GM10266 (cell line): ENCODE results near the gene GLYR1.

Source experiments
- DNase-seq: peaks from one replicate; pipeline ENCODE4 v3.0.0; 2012; ENCODE audit errors: extremely low spot score
- CTCF ChIP-seq: IDR thresholded peaks from 2 replicates; pipeline ENCODE4 v1.5.1; 2012; ENCODE audit warnings: mild to moderate bottlenecking, low read depth; ENCODE audit not compliant: control insufficient read depth, insufficient read depth; ENCODE audit errors: missing control alignments

The GLYR1 gene

DNA sequence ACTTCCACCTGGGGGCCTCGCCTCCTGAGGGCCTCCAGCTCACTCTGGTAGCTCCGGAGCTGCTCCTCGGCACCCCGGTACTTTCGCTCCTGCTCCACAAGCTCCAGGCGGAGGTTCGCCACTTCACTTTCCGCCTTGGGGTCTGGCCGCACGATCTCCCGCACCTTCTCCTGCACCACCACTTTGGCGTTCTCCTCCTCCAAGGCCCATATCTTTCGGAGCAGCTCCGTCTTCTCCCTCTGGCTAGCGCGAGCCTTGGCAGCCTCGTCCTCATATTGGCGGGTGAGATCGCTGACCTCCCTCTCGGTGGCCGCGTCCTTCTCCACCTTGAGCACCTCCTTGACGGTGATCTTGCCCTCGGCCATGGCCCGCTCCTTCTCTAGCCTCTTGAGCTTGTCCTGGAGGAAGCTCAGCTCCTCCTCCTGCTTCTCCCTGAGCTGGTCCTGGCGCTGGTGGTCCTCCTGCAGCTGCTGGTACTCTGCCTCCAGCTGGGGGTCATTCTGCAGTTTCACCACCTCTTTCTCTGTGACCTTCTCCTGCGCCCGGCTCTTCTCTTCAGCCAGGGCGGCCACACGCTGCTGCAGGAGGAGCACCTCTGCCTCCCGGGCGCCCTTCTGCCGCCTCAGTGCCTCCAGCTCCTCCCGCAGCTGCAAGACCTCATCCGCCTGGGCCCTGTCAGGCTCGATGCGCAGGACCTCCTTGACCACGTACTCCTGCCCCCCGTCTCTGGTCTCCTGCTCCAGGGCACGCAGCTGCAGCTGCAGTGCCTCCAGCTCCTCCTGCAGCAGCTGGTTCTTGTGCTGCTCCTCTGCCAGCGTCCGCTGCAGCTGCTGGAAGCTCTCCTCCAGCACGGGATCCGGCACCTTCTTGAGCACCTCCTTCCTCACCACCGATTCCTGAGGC is 38.1 kb upstream of the GLYR1 start:
- no peak for TF ChIP-seq CTCF
- DNase-seq, result no peak

- no peak for TF ChIP-seq CTCF
- DNase-seq, result no peak
Observed at GRCh38 chr16:4884209-4884608, 37.1 kb upstream of the GLYR1 start.

DNA sequence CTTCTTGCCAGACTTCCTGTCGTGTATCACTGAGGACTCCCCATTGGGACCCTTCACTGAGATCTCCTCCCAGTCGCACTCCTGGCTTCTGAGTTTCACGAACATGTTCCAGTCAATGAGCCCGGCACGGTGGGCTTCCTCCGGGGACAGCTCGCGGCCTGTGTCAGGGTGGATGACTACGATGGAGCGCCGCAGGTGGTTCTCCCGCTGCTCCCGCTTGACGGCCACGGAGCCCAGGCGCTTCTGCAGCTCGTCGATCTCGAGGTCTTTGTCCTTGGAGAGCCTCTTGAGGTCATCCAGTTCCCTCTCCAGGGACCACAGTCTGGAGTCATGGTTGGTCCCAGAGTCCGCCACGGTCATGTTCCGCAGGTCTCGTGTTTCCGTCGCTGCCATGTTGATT is 36.4 kb upstream of the GLYR1 start:
- no peak for DNase-seq
- no peak for TF ChIP-seq CTCF

- TF ChIP-seq CTCF, result no peak
- no peak for DNase-seq
Observed at GRCh38 chr16:4882633-4883285, 35.7 kb upstream of the GLYR1 start.

- TF ChIP-seq CTCF, result no peak
- no peak for DNase-seq
Observed at GRCh38 chr16:4882000-4882632, 35.0 kb upstream of the GLYR1 start.

- no peak for DNase-seq
- TF ChIP-seq CTCF, result no peak
Observed at GRCh38 chr16:4880006-4880580, 33.0 kb upstream of the GLYR1 start.
